Cardiac fibroblast (primary cell): ENCODE measurements around the gene SCARB2.

Experiments used
- DNase-seq, 2 donors: peaks; one replicate each; pipeline versions ENCODE4 v3.0.0 to v3.0.0-alpha.2; 2010; ENCODE audit warnings: low read depth in 2 of 2
- H3K4me3 ChIP-seq, 2 donors: replicated peaks in 1 of 2; 1 replicate in 1 of 2; 2 replicates in 1 of 2; pipeline ENCODE4 v1.5.1; 2011; ENCODE audit warnings: low read depth in 2 of 2, low read length in 2 of 2, mild to moderate bottlenecking in 2 of 2, moderate library complexity in 1 of 2
- CTCF ChIP-seq: IDR thresholded peaks from one replicate; pipeline ENCODE4 v1.5.1; 2011; ENCODE audit warnings: low read depth, mild to moderate bottlenecking, low read length, inconsistent platforms

SCARB2 gene

DNA sequence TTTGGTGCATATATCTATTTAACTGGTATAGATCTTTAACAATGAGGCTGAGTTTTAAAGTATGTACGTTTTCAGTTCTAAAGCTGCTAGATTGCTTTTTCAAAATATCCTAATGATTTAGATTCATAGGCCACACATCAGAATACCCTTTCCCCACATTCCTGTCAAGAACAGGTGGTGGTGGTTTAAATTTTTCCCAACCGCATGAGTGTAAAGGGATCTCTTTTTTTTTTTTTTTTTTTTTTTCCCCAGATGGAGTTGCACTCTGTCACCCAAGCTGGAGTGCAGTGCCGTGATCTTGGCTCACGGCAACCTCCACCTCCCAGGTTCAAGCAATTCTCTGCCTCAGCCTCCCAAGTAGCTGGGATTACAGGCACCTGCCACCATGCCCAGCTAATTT lies 93.4 kb downstream of the SCARB2 start:
- no peak overlapping the region for H3K4me3 ChIP-seq
- no peak for TF ChIP-seq CTCF
- no peak for DNase-seq

DNA sequence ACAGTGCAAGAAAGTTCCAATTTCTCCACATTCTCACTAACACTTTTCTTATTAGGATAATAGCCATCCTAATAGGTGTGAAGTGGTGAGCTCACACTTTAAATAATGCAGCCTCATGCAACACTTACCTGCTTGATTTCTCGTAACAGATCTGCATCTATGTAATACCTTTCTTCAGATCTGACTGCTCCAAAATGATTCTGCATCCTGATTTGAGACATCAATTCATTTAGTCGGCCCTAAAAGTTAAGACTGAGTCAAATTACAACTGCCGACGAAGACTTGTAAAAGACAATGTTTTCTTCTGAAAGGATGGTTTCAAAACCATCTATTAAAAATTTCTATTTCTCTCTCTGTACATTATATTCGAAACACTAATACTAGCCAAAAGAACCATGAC lies 96.1 kb downstream of the SCARB2 start:
- TF ChIP-seq CTCF: no peak
- DNase-seq: no peak
- H3K4me3 ChIP-seq: no peak overlapping the region

- TF ChIP-seq CTCF: no peak
- H3K4me3 ChIP-seq: no peak overlapping the region
- DNase-seq: no peak
These were observed 96.8 kb downstream of the SCARB2 start for GRCh38 chr4:76116821-76117220.
